ENCODE results near the gene GABBR1.

The GABBR1 gene

GRCh38 chr6:29530671-29531310, 102.2 kb downstream of the GABBR1 start:
- DNase-seq (ENCODE audit: extremely low read depth, low read depth) = no peak
- no peak for TF ChIP-seq CTCF (IDR thresholded peaks at IDR 0.05; ENCODE audit: low read depth, low read length)

DNA sequence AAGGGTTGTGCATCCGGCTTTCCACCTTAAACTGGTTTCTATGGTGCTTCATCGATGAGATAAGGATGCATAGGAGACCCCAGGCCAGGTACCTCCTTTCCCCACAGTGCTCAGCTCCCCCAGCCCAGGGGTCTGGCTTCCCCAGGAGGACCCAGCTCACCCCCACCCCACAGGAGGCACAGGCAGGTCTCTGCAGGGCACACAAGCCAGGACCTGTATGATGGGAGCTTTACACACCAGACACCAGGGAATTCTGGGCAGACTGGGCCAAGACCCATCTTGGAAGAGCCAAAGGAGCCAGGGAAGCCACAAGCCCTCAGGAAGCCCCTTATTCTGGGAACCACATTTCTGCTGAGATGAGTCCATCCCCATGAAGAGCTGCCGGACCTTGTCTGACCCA, 103.0 kb downstream of the GABBR1 start:
- TF ChIP-seq CTCF (IDR thresholded peaks at IDR 0.05; ENCODE audit: low read depth, low read length) = no peak
- DNase-seq (ENCODE audit: extremely low read depth, low read depth) = no peak

GRCh38 chr6:29528988-29529560, 103.9 kb downstream of the GABBR1 start:
- no peak for DNase-seq (ENCODE audit: extremely low read depth, low read depth)
- TF ChIP-seq CTCF (IDR thresholded peaks at IDR 0.05; ENCODE audit: low read depth, low read length) = no peak

GRCh38 chr6:29528300-29528931, 104.6 kb downstream of the GABBR1 start:
- TF ChIP-seq CTCF (IDR thresholded peaks at IDR 0.05; ENCODE audit: low read depth, low read length) = no peak

DNA sequence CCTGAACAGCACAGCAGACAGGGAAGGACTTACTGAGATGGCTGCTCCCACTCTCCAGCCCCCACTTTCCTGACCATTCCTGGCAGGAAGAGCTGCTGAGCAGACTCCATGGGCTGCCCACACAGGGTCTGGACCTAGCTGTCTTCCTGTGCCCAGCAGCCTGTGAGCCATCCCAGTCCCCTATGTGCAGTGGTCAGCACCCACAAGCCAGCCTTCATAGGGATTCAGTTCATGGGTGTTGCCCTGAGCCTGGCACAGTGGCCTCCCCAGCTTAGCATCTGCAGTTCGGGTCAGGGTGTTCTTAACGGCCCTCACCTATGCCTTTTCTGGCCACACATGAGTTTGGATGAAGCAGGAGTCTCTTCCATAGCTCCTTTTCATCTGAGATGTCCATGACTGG, 105.4 kb downstream of the GABBR1 start:
- TF ChIP-seq CTCF (IDR thresholded peaks at IDR 0.05; ENCODE audit: low read depth, low read length) = no peak
- no peak for DNase-seq (ENCODE audit: extremely low read depth, low read depth)

More at GRCh38 chr6:29528300-29528931, 104.6 kb downstream of the GABBR1 start:
- no peak for DNase-seq (ENCODE audit: extremely low read depth, low read depth)

DNA sequence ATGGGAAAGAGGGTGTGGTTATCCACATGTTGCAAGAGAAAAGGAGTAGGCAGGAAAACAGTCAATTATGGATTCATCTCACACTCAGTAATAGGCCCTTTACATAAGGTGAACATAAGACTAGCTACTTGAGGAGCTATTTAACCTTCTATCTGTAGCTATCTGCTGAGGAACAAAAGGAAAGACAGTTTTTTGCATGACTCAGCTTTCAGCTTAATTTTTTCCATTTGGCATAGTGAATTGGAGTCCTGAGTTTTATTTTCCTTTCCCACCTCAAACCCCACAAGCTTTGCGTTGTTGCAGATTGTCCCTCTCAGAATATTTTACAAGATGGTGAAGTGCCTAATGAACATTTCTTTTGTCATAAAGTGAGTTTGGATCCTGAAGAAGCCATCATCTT, 105.9 kb downstream of the GABBR1 start:
- no peak for TF ChIP-seq CTCF (IDR thresholded peaks at IDR 0.05; ENCODE audit: low read depth, low read length)
- no peak for DNase-seq (ENCODE audit: extremely low read depth, low read depth)

GRCh38 chr6:29525311-29525639, 107.7 kb downstream of the GABBR1 start:
- no peak for DNase-seq (ENCODE audit: extremely low read depth, low read depth)
- no peak for TF ChIP-seq CTCF (IDR thresholded peaks at IDR 0.05; ENCODE audit: low read depth, low read length)
